Uterus (tissue), 4 donors: ENCODE data around the gene VKORC1. TPM values are rescaled to one million over a fixed set of nuclear protein-coding genes. Genes with fewer than 3 reads are reported as not detected.

ENCODE experiments used
- DNase-seq, 2 donors: peaks; one replicate each; pipeline ENCODE4 v3.0.0-alpha.2; 2019 to 2020
- H3K27ac ChIP-seq, 2 donors: fragments of 200-600 bp; sonication (generic); 1 replicate in 1 of 2; 2 replicates in 1 of 2; pipeline ENCODE4 v1.5.1; 2016 to 2018
- H3K27me3 ChIP-seq, 2 donors: fragments of 200-600 bp; sonication (generic); one replicate each; pipeline ENCODE4 v1.5.1; 2018 to 2019; ENCODE audit warnings: control low read depth in 1 of 2
- H3K36me3 ChIP-seq, 2 donors: fragments of 200-600 bp; sonication (generic); one replicate each; pipeline ENCODE4 v1.5.1; 2019; ENCODE audit warnings: control low read depth in 1 of 2
- H3K4me1 ChIP-seq, 2 donors: fragments of 200-600 bp; sonication (generic); one replicate each; pipeline ENCODE4 v1.5.1; 2018 to 2019; ENCODE audit warnings: control low read depth in 1 of 2
- H3K4me3 ChIP-seq, 2 donors: fragments of 200-600 bp; sonication (generic); 1 replicate in 1 of 2; 2 replicates in 1 of 2; pipeline ENCODE4 v1.5.1; 2018 to 2019; ENCODE audit warnings: mild to moderate bottlenecking in 1 of 2
- H3K9me3 ChIP-seq, 2 donors: fragments of 200-600 bp; sonication (generic); one replicate each; pipeline ENCODE4 v1.5.1; 2019; ENCODE audit warnings: control low read depth in 1 of 2
- CTCF ChIP-seq, 4 experiments: fragments of 200-600 bp in 2 of 4; fragments of 450-650 bp in 2 of 4; sonication (generic) in 2 of 4; IDR thresholded peaks; one replicate each; pipeline ENCODE4 v1.5.1; 2016 to 2019; ENCODE audit warnings: antibody characterized with exemption in 4 of 4, mild to moderate bottlenecking in 2 of 4, moderate library complexity in 1 of 4
- POLR2A ChIP-seq, 2 donors: fragments of 450-650 bp; IDR thresholded peaks; one replicate each; pipeline ENCODE4 v1.6.1; 2016; ENCODE audit warnings: antibody characterized with exemption in 2 of 2, mild to moderate bottlenecking in 1 of 2, moderate library complexity in 1 of 2
- intact Hi-C: fragments of 100-400 bp; cut with DNase I; formaldehyde crosslinking; loops from one replicate; pipeline ENCODE4 v1.15.1; 2023; ENCODE audit warnings: low total_unique reads
- total RNA-seq, 4 donors: library from RNA; depleted of rRNA in 3 of 4; stranded (reverse); fragments of >200 nt in 3 of 4; gene quantifications; one replicate each; pipeline versions ENCODE4 v1.1.0 to v1.2.4, GENCODE V29; 2014 to 2023
- donor health status: DM: yes; HTN: yes; CAD: no.

Gene VKORC1
- total RNA-seq, 4 donors from 2014 or later = 68.7 to 81.8 (median 73.5) TPM

GRCh38 chr16:31132303-31132979 lies 37.8 kb upstream of the VKORC1 start:
- DNase-seq = no peak
- intact Hi-C loops = no loop called here
- no peaks in the 10 kb centered on the region for H3K36me3 ChIP-seq
- H3K4me3 ChIP-seq = no peak overlapping the region
- peaks cover 0 to 11% of the 10 kb centered on the region in 2 donors for H3K4me1 ChIP-seq
- TF ChIP-seq CTCF (IDR thresholded peaks at IDR 0.05) = no peak
- no peak for TF ChIP-seq POLR2A (IDR thresholded peaks at IDR 0.05)
- no peak overlapping the region for H3K27ac ChIP-seq
- H3K9me3 ChIP-seq = no peaks in the 10 kb centered on the region
- H3K27me3 ChIP-seq = no peaks in the 10 kb centered on the region

GRCh38 chr16:31131841-31132271 lies 37.3 kb upstream of the VKORC1 start:
- no peaks in the 10 kb centered on the region for H3K36me3 ChIP-seq
- no peak overlapping the region for H3K4me3 ChIP-seq
- no peaks in the 10 kb centered on the region for H3K9me3 ChIP-seq
- peaks cover 0 to 11% of the 10 kb centered on the region in 2 donors for H3K4me1 ChIP-seq
- no peak for DNase-seq
- H3K27ac ChIP-seq = no peak overlapping the region
- TF ChIP-seq CTCF (IDR thresholded peaks at IDR 0.05) = no peak
- TF ChIP-seq POLR2A (IDR thresholded peaks at IDR 0.05) = no peak
- intact Hi-C loops = no loop called here
- H3K27me3 ChIP-seq = no peaks in the 10 kb centered on the region

DNA sequence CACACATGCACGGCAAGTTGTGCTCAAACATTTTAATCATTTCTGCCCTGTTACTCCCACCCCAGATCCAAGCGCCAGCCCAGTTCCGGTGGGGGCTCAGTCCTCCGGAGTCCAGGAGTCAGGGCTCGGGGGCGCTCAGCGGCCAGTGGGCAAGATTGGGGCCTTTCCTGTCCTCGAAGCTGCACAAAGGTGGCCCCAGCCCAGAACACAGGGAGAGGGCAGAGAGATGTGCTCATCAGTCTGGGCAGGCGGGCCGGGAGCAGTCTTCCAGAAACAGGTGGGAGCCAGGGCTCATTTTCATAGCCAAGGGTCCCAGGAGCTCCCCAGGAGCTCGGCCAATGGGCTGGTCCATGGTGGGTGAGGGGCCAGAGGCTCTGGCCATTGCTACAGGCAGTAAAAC lies 36.8 kb upstream of the VKORC1 start:
- H3K27me3 ChIP-seq = no peaks in the 10 kb centered on the region
- H3K9me3 ChIP-seq = no peaks in the 10 kb centered on the region
- peaks cover 0 to 11% of the 10 kb centered on the region in 2 donors for H3K4me1 ChIP-seq
- intact Hi-C loops = no loop called here
- no peak overlapping the region for H3K4me3 ChIP-seq
- DNase-seq = no peak
- H3K27ac ChIP-seq = no peak overlapping the region
- no peaks in the 10 kb centered on the region for H3K36me3 ChIP-seq
- TF ChIP-seq POLR2A (IDR thresholded peaks at IDR 0.05) = no peak
- TF ChIP-seq CTCF (IDR thresholded peaks at IDR 0.05) = no peak

DNA sequence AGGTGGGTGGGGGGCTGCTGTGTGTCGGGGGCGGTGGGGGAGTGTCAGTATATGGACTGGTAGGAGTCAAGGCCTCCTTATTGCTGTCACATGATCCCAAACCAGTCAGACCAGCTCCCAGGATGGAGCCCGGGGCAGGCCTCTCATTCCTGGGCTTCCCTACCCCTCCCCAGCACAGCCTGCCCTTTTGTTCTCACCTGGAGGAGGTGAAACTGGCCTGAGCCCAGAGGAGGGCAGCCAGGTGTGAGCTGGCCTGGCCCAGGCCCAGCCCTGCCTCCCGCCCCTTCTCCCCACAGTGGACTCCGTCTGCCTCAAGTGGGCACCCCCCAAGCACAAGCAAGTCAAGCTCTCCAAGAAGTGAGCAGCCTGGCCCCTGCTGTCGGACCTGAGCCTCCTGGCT lies 36.3 kb upstream of the VKORC1 start:
- Histone ChIP-seq H3K27ac (no peak overlapping the region), H3K36me3 (no peaks in the 10 kb centered on the region), H3K4me1 (peaks cover 0 to 11% of the 10 kb centered on the region in 2 donors), H3K9me3 (no peaks in the 10 kb centered on the region), H3K4me3 (no peak overlapping the region), H3K27me3 (no peaks in the 10 kb centered on the region)
- no peak for DNase-seq
- intact Hi-C loops = no loop called here
- no peak for TF ChIP-seq CTCF (IDR thresholded peaks at IDR 0.05)
- TF ChIP-seq POLR2A (IDR thresholded peaks at IDR 0.05) = no peak

DNA sequence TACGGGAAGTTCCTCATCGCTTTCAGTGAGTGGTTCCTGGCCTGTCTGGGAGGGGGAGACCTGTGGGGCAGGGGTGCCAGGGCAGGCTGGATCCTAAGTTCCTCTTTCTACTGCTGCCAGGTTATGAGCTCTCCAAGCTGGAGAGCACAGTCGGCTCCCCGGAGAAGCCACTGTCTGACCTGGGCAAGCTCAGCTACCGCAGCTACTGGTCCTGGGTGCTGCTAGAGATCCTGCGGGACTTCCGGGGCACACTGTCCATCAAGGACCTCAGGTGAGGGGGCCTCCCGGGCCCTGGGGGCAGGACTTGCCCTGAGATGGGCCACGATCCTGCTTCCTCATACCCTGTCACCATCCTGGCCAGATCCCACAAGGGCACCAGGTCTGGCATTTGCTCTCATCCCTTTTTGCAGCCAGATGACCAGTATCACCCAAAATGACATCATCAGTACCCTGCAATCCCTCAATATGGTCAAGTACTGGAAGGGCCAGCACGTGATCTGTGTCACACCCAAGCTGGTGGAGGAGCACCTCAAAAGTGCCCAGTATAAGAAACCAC lies 35.8 kb upstream of the VKORC1 start:
- peak overlapping the region; percentile 59 to 60 for H3K27ac ChIP-seq

More for the DNA sequence above, 35.8 kb upstream of the VKORC1 start:
- Histone ChIP-seq H3K4me1 (peaks cover 0 to 11% of the 10 kb centered on the region in 2 donors), H3K9me3 (no peaks in the 10 kb centered on the region), H3K36me3 (no peaks in the 10 kb centered on the region), H3K27me3 (no peaks in the 10 kb centered on the region), H3K4me3 (no peak overlapping the region)
- TF ChIP-seq CTCF (IDR thresholded peaks at IDR 0.05) (no peak), POLR2A (IDR thresholded peaks at IDR 0.05) (no peak)
- no peak for DNase-seq
- intact Hi-C loops = no loop called here
